Astrocyte of the cerebellum (primary cell): ENCODE measurements around the gene RAPGEF2.

ENCODE experiments used
- DNase-seq: peaks from one replicate; pipeline ENCODE4 v3.0.0-alpha.2; 2011; ENCODE audit warnings: low read depth
- H3K4me3 ChIP-seq: 2 replicates; pipeline ENCODE4 v1.5.1; 2011; ENCODE audit warnings: mild to moderate bottlenecking, low read depth, low read length, moderate library complexity
- CTCF ChIP-seq: IDR thresholded peaks from 2 replicates; pipeline ENCODE4 v1.5.1; 2012; ENCODE audit warnings: low read length, low read depth, moderate library complexity, mild to moderate bottlenecking; ENCODE audit errors: missing control alignments
- in situ Hi-C: cut with HindIII; loops from 2 replicates; pipeline ENCODE4 v1.10.0; 2017; ENCODE audit warnings: low sequenced_read_pairs

RAPGEF2 gene

DNA sequence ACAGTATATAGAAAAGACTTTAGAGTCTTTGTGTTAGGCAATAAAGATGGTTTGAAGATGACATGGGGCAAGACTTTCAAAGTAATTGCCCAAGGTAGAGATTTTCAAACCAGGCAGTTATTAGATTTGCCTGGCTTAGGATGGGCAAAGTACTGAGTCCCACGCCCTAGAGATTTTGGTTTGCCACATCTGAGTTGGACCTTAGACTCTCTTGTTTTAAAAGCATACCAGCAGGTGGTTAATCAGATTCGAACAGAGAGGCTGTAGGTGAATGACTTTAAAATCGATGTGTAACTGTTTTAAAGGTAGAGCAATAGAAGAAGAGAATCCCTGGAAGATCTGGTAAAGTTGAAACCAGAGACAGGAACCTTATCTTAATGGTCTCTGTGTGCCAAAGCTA lies 121.5 kb downstream of the RAPGEF2 start:
- no peak for TF ChIP-seq CTCF
- in situ Hi-C loops: no loop called here
- no peak for DNase-seq
- H3K4me3 ChIP-seq: no peak overlapping the region

DNA sequence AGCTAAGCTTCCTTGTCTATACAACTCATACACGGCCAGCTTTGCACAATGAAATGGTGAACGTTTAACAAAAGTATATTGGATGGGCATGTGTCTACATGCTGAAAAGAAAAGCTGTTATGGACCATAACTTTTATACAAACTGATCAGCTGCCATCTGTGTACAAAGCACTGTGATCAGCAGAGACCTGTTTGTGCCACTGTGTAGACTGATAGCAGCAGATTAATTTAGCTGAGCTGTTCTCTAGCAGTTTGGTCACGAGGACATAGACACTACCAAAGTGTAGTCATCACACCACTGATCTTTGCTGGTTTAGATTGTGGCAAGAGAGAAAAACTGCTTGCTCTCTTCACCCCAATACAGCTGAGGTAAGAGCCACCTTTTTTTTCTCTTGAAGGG lies 124.5 kb downstream of the RAPGEF2 start:
- TF ChIP-seq CTCF: no peak
- in situ Hi-C loops: no loop called here
- no peak overlapping the region for H3K4me3 ChIP-seq
- no peak for DNase-seq

DNA sequence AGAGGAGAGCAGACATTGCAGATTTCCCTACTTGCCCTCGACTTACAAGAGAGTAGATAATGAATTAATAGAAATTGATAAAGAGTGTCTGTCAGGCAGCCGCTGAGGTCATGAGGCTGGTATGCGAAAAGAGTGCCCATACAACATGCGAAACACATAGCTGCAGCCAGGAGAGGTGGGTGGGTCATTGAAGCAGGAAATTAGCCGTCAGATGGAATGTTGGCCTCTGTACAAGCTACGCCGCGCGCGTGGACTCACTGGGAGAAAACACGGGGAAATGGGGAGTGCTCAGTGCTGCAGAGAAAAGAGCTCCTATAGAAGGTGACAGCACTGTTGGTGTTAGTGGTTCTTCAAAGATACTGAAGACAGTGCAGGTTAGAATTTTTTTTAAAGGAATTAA lies 125.1 kb downstream of the RAPGEF2 start:
- peak; percentile 64 for DNase-seq
- peak overlapping the region; percentile 1 for H3K4me3 ChIP-seq
- in situ Hi-C loops: no loop called here
- TF ChIP-seq CTCF: no peak

DNA sequence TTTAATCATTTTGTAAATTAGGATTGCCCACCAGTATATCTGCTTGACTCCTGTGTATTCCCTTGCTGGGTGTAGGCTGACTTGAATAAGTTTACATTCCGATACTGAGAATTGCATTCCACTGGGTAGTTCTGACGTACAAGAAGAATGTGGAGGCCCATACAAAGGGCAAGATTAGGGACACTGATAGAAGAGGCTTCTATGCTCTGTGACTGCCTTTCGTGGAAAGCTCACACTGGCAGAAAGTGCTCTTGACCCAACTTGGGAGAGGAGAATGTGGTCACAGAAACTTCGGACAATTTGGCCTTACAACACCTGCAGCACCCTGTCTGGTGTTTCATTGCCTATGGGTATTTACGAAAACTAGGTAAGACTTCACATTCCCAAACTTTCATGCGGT lies 126.3 kb downstream of the RAPGEF2 start:
- H3K4me3 ChIP-seq: no peak overlapping the region
- TF ChIP-seq CTCF: no peak
- DNase-seq: peak; percentile 32
- in situ Hi-C loops: no loop called here

- in situ Hi-C loops: no loop called here
- no peak for TF ChIP-seq CTCF
These were observed 129.7 kb downstream of the RAPGEF2 start for GRCh38 chr4:159232465-159233106.

GRCh38 chr4:159235779-159236368 lies 133.0 kb downstream of the RAPGEF2 start:
- no peak for TF ChIP-seq CTCF
- in situ Hi-C loops: no loop called here
- H3K4me3 ChIP-seq: no peak overlapping the region
- no peak for DNase-seq

More at GRCh38 chr4:159232465-159233106, 129.7 kb downstream of the RAPGEF2 start:
- H3K4me3 ChIP-seq: no peak overlapping the region
- no peak for DNase-seq
